ENCODE measurements around the gene ZNF768. TPM values are rescaled to one million over a fixed set of nuclear protein-coding genes. Genes with fewer than 3 reads are reported as not detected.
A peak's percentile ranks its signal among the peaks of the same experiment; 100 is the strongest.

The ZNF768 gene
- total RNA-seq, 4 donors from 2014 or later: 8.8 to 41.3 (median 28.5) TPM

GRCh38 chr16:30566531-30566930 is 40.2 kb upstream of the ZNF768 start:
- Histone ChIP-seq H3K4me1 (no peaks in the 10 kb centered on the region), H3K9me3 (no peaks in the 10 kb centered on the region), H3K4me3 (no peak overlapping the region), H3K27me3 (no peaks in the 10 kb centered on the region), H3K27ac (no peak overlapping the region), H3K36me3 (no peaks in the 10 kb centered on the region)
- TF ChIP-seq POLR2A (IDR thresholded peaks at IDR 0.05): no peak
- TF ChIP-seq, protein P1, sequence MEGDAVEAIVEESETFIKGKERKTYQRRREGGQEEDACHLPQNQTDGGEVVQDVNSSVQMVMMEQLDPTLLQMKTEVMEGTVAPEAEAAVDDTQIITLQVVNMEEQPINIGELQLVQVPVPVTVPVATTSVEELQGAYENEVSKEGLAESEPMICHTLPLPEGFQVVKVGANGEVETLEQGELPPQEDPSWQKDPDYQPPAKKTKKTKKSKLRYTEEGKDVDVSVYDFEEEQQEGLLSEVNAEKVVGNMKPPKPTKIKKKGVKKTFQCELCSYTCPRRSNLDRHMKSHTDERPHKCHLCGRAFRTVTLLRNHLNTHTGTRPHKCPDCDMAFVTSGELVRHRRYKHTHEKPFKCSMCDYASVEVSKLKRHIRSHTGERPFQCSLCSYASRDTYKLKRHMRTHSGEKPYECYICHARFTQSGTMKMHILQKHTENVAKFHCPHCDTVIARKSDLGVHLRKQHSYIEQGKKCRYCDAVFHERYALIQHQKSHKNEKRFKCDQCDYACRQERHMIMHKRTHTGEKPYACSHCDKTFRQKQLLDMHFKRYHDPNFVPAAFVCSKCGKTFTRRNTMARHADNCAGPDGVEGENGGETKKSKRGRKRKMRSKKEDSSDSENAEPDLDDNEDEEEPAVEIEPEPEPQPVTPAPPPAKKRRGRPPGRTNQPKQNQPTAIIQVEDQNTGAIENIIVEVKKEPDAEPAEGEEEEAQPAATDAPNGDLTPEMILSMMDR (IDR thresholded peaks at IDR 0.05): no peak
- no peak for DNase-seq
- intact Hi-C loops (cut with DNase I; ENCODE audit: low total_unique reads): no loop called here

GRCh38 chr16:30565984-30566383 is 39.6 kb upstream of the ZNF768 start:
- intact Hi-C loops (cut with DNase I; ENCODE audit: low total_unique reads): no loop called here
- H3K27ac ChIP-seq: no peak overlapping the region
- no peaks in the 10 kb centered on the region for H3K4me1 ChIP-seq

DNA sequence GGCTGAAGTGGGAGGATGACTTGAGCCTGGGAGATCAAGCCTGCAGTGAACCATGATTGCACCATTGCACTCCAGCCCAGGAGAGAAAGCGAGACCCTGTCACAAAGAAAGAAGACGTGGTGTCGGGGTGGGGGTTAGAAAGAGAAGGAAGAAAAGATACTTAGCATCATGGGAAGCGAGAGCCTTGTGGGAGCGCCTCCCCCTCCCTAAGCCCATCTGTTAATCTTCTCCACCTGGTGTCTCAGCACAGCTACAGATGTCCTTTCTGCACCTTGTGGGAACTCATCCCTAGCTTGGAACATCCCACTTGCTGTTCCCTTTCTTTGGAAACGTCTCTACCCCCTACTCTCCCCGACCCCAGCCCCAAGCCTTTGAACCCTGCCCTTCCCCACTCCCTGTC is 39.2 kb upstream of the ZNF768 start:
- DNase-seq: no peak
- Histone ChIP-seq H3K4me3 (no peak overlapping the region), H3K4me1 (no peaks in the 10 kb centered on the region), H3K27me3 (no peaks in the 10 kb centered on the region), H3K36me3 (no peaks in the 10 kb centered on the region), H3K9me3 (no peaks in the 10 kb centered on the region), H3K27ac (no peak overlapping the region)
- TF ChIP-seq, protein P1 (IDR thresholded peaks at IDR 0.05): no peak
- intact Hi-C loops (cut with DNase I; ENCODE audit: low total_unique reads): no loop called here

More at GRCh38 chr16:30565984-30566383, 39.6 kb upstream of the ZNF768 start:
- no peak for TF ChIP-seq POLR2A (IDR thresholded peaks at IDR 0.05)
- TF ChIP-seq, protein P1 (IDR thresholded peaks at IDR 0.05): no peak
- Histone ChIP-seq H3K27me3 (no peaks in the 10 kb centered on the region), H3K4me3 (no peak overlapping the region), H3K36me3 (no peaks in the 10 kb centered on the region), H3K9me3 (no peaks in the 10 kb centered on the region)
- no peak for DNase-seq

DNA sequence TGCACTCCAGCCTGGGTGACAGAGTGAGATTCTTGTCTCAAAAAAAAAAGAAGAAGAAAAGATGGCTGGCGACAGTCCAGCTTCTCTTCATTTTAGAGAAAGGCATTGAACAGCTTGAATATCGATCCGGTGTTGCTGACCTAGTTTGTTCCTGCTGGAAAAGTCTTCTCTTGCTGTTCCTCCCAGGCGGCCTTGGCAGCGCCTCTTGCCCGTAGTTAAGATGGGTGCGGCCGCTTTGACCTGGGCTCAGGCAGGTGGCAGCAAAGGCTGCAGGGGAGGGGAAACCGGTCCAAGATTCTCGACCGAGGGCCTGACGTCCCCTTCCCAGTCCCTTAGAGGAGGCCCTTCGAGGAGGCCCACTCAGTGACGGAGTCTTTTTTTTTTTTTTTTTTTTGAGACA is 35.7 kb upstream of the ZNF768 start:
- no peaks in the 10 kb centered on the region for H3K27me3 ChIP-seq
- H3K36me3 ChIP-seq: no peaks in the 10 kb centered on the region
- intact Hi-C loops (cut with DNase I; ENCODE audit: low total_unique reads): no loop called here
- H3K4me1 ChIP-seq: peaks cover 0 to 4% of the 10 kb centered on the region in 2 donors
- H3K4me3 ChIP-seq: no peak overlapping the region
- peak overlapping the region in 1 of 2 donors; percentile 74 for H3K27ac ChIP-seq
- DNase-seq: no peak
- no peak for TF ChIP-seq POLR2A (IDR thresholded peaks at IDR 0.05)
- TF ChIP-seq, protein P1 (IDR thresholded peaks at IDR 0.05): no peak
- no peaks in the 10 kb centered on the region for H3K9me3 ChIP-seq

DNA sequence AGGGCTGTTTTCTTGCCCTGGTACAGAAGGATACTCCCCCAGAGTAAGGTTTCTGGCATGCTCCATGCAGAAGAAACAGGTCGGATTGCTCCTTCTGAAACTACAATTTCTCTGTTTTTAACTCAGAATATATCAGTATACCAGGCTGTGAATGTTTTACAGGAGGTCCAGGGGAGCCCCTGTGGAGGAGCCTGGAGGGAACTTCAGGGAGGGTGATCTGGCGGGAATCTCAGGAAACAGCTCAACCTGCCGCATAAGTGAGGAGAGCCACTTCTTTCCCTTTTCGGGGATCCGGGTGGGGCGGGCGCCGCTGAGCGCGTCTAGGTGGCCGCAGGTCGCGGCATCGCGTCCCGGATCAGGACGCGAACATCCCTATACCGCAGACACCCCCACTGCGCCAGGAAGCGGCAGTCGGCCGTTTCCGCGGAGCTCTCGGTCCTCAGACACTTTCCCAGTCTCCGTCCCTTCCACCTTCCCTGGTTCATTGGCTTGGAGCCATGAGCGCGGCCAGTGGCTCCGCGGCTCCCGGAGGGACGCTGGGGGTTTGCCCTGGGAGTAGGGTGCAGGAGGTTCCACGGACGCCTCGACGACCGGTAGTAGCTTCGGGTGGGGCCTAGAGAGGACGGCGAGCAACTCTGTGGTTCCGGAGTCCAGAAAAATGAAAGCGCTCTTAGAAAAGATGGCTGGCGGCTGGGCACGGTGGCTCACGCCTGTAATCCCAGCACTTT is 34.9 kb upstream of the ZNF768 start:
- H3K27ac ChIP-seq: peak overlapping the region; percentile 62 to 74
- H3K27me3 ChIP-seq: no peaks in the 10 kb centered on the region
- H3K4me3 ChIP-seq: peak overlapping the region; percentile 44 to 50
- TF ChIP-seq, protein P1 (IDR thresholded peaks at IDR 0.05): no peak
- TF ChIP-seq POLR2A (IDR thresholded peaks at IDR 0.05): no peak
- peaks cover 0 to 6% of the 10 kb centered on the region in 2 donors for H3K4me1 ChIP-seq
- DNase-seq: peak; percentile 51 to 53
- no peaks in the 10 kb centered on the region for H3K36me3 ChIP-seq
- intact Hi-C loops (cut with DNase I; ENCODE audit: low total_unique reads): no loop called here
- H3K9me3 ChIP-seq: no peaks in the 10 kb centered on the region

Measured in uterus (tissue), 4 donors.